ENCODE measurements around the gene MYO18A. TPM values are rescaled to one million over a fixed set of nuclear protein-coding genes. Genes with fewer than 3 reads are reported as not detected.

MYO18A gene
- total RNA-seq, 4 donors from 2014 or later = 526 to 1,058 (median 835) TPM

- no peaks in the 10 kb centered on the region for H3K9me3 ChIP-seq
- intact Hi-C loops (cut with DNase I; ENCODE audit: low total_unique reads) = loop anchor here (10.0 kb wide), 1 partner anchor 492 kb away; the partner anchor contains the start of gene CORO6
- H3K36me3 ChIP-seq = peaks cover 0 to 19% of the 10 kb centered on the region in 2 donors
- H3K27ac ChIP-seq = peak overlapping the region; percentile 92 to 98 (median 96)
- peak; percentile 87 to 92 for DNase-seq
- ATAC-seq = peak; percentile 81 to 87
- TF ChIP-seq CTCF (IDR thresholded peaks at IDR 0.05 in 4 of 5, conservative IDR thresholded peaks at IDR 0.05 in 1 of 5) = no peak
- peak; percentile 65 to 82 for TF ChIP-seq POLR2A (IDR thresholded peaks at IDR 0.05)
- no peaks in the 10 kb centered on the region for H3K27me3 ChIP-seq
- peaks cover 82 to 88% of the 10 kb centered on the region in 2 donors for H3K4me1 ChIP-seq
- peak overlapping the region; percentile 26 to 46 (median 39) for H3K4me3 ChIP-seq
- in situ Hi-C loops (cut with MboI; ENCODE audit: low sequenced_read_pairs in 4 of 4) = no loop called here
Measured at GRCh38 chr17:29133121-29133713, 47.0 kb downstream of the MYO18A start.

- in situ Hi-C loops (cut with MboI; ENCODE audit: low sequenced_read_pairs in 4 of 4) = no loop called here
- no peaks in the 10 kb centered on the region for H3K27me3 ChIP-seq
- H3K9me3 ChIP-seq = no peaks in the 10 kb centered on the region
- intact Hi-C loops (cut with DNase I; ENCODE audit: low total_unique reads) = loop anchor here (10.0 kb wide), 1 partner anchor 493 kb away; the partner anchor contains the start of gene CORO6
- peak overlapping the region; percentile 92 to 98 (median 96) for H3K27ac ChIP-seq
- H3K36me3 ChIP-seq = peaks cover 0 to 27% of the 10 kb centered on the region in 2 donors
- ATAC-seq = no peak
- H3K4me3 ChIP-seq = peak overlapping the region; percentile 26 to 46 (median 39)
- TF ChIP-seq CTCF (IDR thresholded peaks at IDR 0.05 in 4 of 5, conservative IDR thresholded peaks at IDR 0.05 in 1 of 5) (no peak), POLR2A (IDR thresholded peaks at IDR 0.05) (no peak)
- H3K4me1 ChIP-seq = peaks cover 82 to 88% of the 10 kb centered on the region in 2 donors
- no peak for DNase-seq
Measured at GRCh38 chr17:29131814-29132682, 48.1 kb downstream of the MYO18A start.

GRCh38 chr17:29129731-29130130, 50.5 kb downstream of the MYO18A start:
- DNase-seq = peak; percentile 56 to 93
- H3K36me3 ChIP-seq = peaks cover 0 to 21% of the 10 kb centered on the region in 2 donors
- intact Hi-C loops (cut with DNase I; ENCODE audit: low total_unique reads) = loop anchor here (10.0 kb wide), 1 partner anchor 495 kb away; the partner anchor contains the start of gene CORO6
- peak overlapping the region; percentile 92 to 98 (median 96) for H3K27ac ChIP-seq
- peaks cover 82 to 91% of the 10 kb centered on the region in 2 donors for H3K4me1 ChIP-seq
- in situ Hi-C loops (cut with MboI; ENCODE audit: low sequenced_read_pairs in 4 of 4) = no loop called here
- no peaks in the 10 kb centered on the region for H3K27me3 ChIP-seq
- TF ChIP-seq CTCF (IDR thresholded peaks at IDR 0.05 in 4 of 5, conservative IDR thresholded peaks at IDR 0.05 in 1 of 5) (no peak), POLR2A (IDR thresholded peaks at IDR 0.05) (no peak)
- no peak overlapping the region for H3K4me3 ChIP-seq
- ATAC-seq = peak; percentile 23 to 57
- no peaks in the 10 kb centered on the region for H3K9me3 ChIP-seq

GRCh38 chr17:29127840-29128239, 52.4 kb downstream of the MYO18A start:
- H3K36me3 ChIP-seq = peaks cover 0 to 28% of the 10 kb centered on the region in 2 donors
- H3K4me1 ChIP-seq = peaks cover 75 to 82% of the 10 kb centered on the region in 2 donors
- H3K27me3 ChIP-seq = no peaks in the 10 kb centered on the region
- in situ Hi-C loops (cut with MboI; ENCODE audit: low sequenced_read_pairs in 4 of 4) (no loop called here), intact Hi-C loops (cut with DNase I; ENCODE audit: low total_unique reads) (no loop called here)
- no peak for DNase-seq
- H3K27ac ChIP-seq = peak overlapping the region; percentile 92 to 98 (median 96)
- no peak for TF ChIP-seq POLR2A (IDR thresholded peaks at IDR 0.05)
- no peaks in the 10 kb centered on the region for H3K9me3 ChIP-seq
- H3K4me3 ChIP-seq = no peak overlapping the region
- ATAC-seq = no peak

Data from gastrocnemius medialis (tissue), 4 donors.